Testis (tissue), 2 donors: ENCODE results near the gene CAMK2B.

Experiments
- POLR2A ChIP-seq: fragments of 450-650 bp; IDR thresholded peaks from one replicate; pipeline ENCODE4 v1.6.1; 2017; ENCODE audit warnings: antibody characterized with exemption, mild to moderate bottlenecking, moderate library complexity
- TF ChIP-seq, protein P1 (sequence below), 3 experiments: fragments of 450-650 bp in 2 of 3; fragments of 200-600 bp in 1 of 3; sonication (generic) in 1 of 3; IDR thresholded peaks; one replicate each; pipeline ENCODE4 v1.5.1; 2016 to 2019; ENCODE audit warnings: antibody characterized with exemption in 3 of 3, mild to moderate bottlenecking in 2 of 3, moderate library complexity in 1 of 3

DNA sequence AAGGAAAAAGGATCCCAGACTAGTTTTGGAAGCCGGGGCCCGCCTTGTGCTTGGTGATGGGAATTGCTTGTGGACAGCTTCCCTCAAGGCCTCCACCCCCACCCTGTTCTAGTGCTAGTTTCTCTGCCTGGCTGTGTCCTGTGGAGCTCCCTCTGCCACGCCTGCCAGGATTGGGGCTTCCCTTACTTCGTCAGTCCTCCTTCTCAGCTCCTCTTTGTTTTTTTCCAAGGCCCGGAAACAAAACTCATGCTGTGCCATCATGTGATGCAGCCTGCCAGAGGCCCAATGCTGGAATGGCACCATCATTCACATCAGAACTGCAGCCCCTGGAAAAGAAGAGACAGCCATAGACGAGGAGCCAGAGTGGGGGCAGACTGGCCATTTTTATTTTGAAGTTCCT lies 113.4 kb downstream of the CAMK2B start:
- TF ChIP-seq, protein P1, sequence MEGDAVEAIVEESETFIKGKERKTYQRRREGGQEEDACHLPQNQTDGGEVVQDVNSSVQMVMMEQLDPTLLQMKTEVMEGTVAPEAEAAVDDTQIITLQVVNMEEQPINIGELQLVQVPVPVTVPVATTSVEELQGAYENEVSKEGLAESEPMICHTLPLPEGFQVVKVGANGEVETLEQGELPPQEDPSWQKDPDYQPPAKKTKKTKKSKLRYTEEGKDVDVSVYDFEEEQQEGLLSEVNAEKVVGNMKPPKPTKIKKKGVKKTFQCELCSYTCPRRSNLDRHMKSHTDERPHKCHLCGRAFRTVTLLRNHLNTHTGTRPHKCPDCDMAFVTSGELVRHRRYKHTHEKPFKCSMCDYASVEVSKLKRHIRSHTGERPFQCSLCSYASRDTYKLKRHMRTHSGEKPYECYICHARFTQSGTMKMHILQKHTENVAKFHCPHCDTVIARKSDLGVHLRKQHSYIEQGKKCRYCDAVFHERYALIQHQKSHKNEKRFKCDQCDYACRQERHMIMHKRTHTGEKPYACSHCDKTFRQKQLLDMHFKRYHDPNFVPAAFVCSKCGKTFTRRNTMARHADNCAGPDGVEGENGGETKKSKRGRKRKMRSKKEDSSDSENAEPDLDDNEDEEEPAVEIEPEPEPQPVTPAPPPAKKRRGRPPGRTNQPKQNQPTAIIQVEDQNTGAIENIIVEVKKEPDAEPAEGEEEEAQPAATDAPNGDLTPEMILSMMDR (IDR thresholded peaks at IDR 0.05), result no peak
- TF ChIP-seq POLR2A, result no peak
